Measurements from ENCODE around the gene STARD9.

GRCh38 chr15:42728560-42728959, 153.2 kb downstream of the STARD9 start:
- TF ChIP-seq CTCF (conservative IDR thresholded peaks at IDR 0.05) (no peak), EZH2 (IDR thresholded peaks at IDR 0.05; ENCODE audit: low read depth) (no peak)

All from PC-9 (cell line).